H54 (cell line): ENCODE results near the gene AATK.

ENCODE experiments used
- DNase-seq: peaks from one replicate; pipeline ENCODE4 v3.0.0; 2011; ENCODE audit warnings: low spot score, mixed read lengths; ENCODE audit not compliant: insufficient read length
- FAIRE-seq: peaks from 3 replicates; lab custom pipeline; 2011; peaks lifted over from hg19 to GRCh38; lab: Jason Lieb, UNC
- POLR2A ChIP-seq: IDR thresholded peaks from 2 replicates; pipeline ENCODE4 v1.6.1; 2011; ENCODE audit warnings: low read depth, mild to moderate bottlenecking, low read length

AATK gene

DNA sequence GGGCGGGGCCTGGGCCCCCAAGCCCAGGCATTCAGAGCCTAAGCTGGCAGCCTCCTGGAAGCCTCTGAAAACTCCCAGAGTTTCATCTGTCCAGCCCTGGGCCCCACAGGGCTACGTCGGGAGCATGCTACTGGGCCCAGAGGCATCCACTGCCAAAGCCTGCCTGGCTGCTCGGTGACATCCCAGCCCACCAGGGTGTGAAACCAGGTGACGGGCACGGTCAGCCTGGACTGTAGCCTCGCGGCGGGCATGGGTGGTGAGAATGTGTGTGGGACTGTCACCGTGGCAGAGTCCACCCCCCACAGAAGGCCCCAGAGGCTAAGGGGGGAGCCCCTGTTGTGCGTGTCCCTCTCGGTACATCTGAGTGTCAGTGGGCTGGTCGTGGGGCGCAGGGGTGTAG lies 25.6 kb upstream of the AATK start:
- no peak for TF ChIP-seq POLR2A
- FAIRE-seq = no peak
- no peak for DNase-seq

DNA sequence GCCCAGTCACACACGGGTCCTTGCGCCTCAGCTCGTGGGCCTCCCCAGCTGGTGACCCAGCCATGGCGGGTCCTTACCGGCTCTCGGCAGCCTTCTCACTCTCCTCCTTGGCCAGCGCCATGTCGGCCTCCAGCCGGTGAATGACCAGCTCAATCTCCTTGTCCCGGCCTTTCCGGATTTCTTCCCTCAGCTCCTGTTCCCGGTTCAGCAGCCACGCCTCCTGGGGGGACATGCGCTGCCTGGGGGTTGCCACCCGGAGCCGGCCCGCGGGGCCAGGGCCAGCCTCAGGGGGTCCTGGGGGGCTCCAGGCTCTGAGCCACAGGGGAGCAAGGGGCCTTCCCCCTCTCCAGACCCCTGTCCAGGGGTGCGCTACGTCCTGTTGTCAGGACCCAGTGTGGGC lies 25.1 kb upstream of the AATK start:
- DNase-seq (no peak), FAIRE-seq (no peak)
- no peak for TF ChIP-seq POLR2A

DNA sequence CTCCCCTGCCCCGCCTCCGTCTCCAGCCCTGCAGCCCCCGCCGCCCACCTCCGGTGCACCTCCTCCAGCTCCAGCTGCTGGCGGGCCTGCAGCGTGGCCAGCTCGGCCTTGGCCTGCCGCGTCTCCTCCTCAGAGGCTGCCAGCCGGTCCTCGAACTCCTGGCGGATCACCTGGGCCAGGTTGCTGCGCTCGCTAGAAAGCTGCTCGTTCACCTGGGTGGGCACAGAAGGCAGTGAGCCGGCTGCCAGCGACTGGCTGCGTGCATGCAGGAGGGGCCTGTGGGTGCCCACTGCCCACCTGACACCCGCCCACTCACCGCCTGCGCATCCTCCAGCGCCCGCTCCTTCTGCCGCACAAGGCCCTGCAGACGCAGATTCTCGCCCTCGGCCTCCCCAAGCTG lies 24.6 kb upstream of the AATK start:
- DNase-seq (no peak), FAIRE-seq (no peak)
- no peak for TF ChIP-seq POLR2A

DNA sequence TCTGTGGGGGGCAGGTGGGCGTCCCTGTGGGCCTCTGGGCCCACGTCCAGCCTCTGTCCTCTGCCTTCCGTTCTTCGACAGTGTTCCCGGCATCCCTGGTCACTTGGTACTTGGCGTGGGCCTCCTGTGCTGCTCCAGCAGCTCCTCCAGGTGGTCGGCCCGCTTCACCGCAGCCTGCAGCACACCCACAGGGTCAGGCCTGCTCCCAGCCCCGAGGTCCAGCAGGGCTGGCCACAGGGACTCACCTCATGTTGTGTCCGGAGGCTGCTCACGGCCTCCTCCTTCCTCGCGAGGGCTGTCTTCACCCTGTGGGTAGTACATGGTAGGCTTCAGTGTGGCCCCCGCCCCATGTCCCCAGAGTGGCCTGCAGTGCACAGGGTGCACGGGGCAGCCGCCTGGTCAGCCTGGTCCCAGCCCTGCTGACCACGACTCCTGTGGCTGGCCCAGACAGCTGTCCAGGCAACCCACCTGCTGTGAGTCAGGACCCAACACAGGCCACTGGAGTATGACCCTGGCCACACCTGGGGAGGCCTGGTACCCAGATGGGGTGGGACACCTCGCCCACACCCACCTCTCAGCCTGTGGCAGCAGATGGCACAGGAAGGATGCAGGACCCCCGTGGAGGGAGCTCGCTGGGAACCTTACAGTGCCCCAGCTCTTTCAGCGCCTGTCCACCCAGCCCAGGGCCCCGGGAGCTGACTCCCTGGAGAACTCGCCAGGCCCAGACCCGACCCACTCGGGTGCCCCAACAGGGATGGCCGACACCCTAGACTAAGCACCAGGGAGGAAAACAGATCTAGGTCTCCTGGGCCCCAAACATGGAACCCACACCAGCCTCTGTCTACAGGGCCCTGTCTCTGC lies 23.9 kb upstream of the AATK start:
- FAIRE-seq = no peak
- DNase-seq = peak; percentile 44
- TF ChIP-seq POLR2A = no peak

DNA sequence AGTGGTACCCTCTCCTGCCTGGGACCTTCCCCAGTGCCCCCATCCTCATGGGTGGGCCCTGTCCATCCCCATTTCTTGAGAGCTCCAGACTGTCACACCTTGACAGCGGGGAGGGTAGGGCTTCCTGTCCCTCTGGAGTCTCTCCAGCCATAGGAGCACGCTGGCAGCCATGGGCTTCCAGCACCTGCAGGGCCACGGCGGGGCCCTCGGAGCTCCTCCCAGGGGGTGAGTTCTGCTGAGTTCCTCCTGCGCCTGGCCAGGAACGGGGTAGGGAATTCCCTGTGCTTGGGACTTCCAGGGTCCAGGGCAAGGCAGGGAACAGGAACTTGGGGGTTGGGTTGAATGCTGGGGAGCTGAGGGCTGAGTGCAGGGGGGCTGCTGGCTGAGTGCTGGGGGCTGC lies 23.0 kb upstream of the AATK start:
- TF ChIP-seq POLR2A = no peak
- DNase-seq (no peak), FAIRE-seq (no peak)

DNA sequence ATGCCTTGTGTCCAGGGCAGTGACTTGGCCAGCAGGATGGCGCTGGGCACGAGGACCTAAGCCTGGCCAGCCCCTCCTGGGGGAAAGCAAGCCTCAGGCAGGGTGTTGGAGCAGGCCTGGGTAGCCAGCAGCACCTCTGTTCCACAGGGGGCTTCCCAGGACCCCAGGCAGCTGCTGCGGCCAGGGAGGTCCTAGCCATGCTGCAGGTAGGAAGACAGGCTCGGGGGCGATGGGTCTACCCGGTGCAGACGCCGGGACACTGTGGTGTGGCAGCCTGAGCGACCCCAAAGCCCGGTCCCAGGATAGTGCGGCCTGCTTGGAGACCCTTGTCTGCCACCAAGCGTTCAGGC lies 22.4 kb upstream of the AATK start:
- FAIRE-seq (no peak), DNase-seq (no peak)
- no peak for TF ChIP-seq POLR2A

DNA sequence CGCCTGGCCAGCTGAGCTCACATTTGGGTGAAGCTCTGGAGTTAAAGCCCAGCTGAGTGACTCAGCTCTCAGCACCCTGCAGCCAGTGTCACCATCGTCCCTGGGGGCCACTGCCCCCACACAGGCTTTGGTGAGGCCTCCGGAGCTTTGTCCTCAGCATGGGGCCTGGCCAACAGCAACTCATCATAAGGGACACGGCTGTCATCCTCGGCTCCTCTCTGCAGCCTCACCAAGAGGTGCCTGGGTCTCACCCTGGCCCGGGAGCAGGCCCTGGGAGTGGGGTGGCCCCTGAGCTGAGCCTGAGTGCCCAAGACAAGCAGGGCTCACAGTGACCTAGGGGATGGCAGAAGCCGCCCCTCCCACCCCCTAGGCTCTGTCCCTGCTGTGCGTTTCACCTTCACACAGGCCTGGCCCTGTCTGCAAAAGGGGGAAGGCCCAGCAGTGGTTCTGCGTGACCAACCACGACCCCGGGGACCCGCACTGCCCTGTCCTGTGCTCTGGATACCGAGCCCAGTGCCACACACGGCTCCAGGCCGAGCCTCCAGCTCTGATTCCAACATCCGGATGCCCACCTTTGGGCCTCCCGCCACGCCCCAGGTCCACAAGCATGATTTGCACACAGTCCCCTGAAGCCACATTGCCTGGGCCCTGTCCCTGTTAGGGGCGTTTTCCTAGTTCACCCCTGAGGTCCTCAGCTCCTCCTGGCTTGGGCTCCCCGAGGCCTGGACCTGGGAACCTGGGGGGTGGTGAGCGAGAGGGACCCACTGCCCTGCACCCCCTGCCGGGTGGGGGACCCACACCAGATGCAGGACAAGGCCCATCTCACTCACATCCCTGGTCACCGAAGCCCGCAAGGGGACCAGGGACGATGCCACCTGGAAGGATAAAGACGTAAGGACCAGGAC lies 21.8 kb upstream of the AATK start:
- no peak for DNase-seq
- FAIRE-seq = no peak
- no peak for TF ChIP-seq POLR2A

DNA sequence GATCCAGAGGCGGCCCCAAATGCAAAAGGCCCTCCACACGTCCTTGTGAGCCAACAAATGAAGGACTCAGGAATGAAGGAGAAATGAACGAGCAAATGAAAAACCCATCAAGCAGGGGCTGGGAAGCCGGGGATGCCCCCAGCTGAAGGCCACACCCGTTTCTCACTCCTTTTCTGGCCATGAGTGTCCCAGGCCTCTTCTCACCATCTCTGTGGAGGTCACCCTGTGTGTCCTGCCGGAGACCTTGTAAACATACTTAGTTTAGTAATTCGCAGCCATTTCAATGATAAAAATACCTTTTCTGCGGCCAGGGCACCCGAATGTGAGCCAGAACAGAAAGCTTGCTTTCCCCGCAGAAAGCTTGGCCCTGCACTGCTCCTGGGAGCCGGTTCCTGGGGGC lies 21.1 kb upstream of the AATK start:
- no peak for FAIRE-seq
- DNase-seq = no peak
- TF ChIP-seq POLR2A = no peak

DNA sequence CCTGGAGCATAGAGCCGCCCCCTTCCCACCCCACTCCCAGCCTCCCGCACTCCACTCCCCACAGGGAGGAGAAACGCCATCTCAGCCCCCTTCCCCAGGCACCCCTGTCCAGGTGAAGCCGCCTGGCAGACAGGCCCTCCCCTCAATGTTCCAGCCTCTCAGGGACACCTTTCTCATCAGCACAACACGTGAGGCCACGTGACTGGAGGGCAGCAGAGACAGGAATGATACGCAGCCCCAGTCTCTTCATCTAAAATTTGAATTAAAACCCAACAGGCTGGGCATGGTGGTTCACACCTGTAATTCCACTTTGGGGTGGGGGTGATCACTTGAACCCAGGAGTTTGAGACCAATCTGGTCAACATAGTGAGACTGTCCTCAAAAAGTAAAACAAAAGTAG lies 20.2 kb upstream of the AATK start:
- DNase-seq (no peak), FAIRE-seq (no peak)
- TF ChIP-seq POLR2A = no peak

DNA sequence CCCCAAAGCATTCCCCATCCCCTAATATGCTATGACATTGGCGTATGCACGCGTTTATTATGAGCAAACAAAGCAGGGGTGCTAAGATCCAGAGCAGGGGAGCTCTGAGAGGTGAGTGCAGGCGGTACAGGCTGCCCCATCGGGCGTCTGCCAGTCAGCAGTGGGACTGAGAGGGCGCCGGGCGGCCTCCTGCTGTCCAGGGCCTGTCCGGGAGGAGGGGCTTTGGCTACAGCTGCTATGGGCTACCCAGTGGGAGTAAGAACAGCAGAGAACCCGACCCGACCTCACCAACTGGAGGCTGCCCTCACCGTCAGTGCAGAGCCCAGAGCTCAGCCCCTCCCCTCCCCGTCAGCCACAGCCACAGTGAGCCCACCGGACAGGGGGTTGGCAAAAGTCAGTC lies 18.5 kb upstream of the AATK start:
- no peak for TF ChIP-seq POLR2A
- DNase-seq = no peak
- FAIRE-seq = no peak

DNA sequence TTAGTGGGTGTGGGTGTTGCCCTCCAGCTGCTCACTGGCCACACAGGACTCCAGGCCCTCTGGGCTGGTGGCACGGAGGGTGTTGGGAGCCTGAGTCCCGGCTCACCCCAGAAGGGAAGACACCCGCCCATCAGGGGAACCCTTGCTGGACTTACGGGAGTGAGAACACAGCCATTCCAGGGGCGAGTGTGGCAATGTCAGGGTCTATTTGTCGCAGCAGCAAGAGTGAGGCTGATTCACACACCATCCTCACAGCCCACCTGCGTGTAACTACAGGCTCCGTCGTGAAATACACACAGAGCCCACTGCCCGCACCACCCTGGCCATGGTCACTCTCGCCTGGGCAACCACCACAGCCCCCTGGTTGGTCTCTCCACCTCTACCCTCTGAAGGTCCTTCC lies 17.8 kb upstream of the AATK start:
- FAIRE-seq (no peak), DNase-seq (no peak)
- TF ChIP-seq POLR2A = no peak

DNA sequence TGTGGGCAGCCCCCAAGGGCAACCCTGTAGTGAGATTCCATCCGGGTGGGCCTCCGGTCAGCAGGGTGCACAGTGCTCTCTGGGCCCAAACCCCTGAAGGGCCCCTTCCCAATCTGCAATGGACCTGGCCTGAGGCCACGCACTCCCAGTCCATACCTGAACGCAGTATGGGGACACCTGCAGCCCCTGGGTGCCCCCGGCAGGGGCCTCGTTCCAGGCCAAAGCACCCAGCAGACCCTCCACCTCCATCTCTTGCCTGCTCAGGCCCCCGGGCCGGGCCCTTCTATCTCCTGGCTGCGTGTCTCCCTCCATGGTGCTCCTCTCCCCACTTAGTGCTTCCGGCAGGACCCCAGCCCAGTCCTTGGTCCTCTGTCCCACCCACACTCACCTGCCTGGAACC lies 17.3 kb upstream of the AATK start:
- TF ChIP-seq POLR2A = no peak
- no peak for DNase-seq
- FAIRE-seq = no peak

DNA sequence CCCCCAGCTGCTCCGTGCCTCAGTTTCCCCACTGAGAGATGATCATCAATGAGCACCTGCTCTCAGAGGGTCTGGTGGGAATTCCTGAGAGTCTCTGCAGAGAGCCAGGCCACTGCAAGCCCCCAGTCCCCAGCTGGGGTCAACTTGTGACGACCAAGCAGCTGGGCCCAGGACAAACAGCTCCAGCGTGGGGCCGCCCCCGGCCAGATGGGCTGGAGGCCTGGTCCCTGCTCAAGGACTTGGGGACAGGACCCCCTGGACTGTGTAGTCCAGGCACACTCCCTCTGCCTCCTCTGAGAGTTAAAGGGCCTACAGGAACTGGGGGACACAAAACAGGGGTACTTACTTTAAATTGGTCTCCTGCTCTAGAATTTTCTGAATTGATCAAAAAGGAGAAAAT lies 16.6 kb upstream of the AATK start:
- no peak for FAIRE-seq
- TF ChIP-seq POLR2A = no peak
- DNase-seq = no peak

DNA sequence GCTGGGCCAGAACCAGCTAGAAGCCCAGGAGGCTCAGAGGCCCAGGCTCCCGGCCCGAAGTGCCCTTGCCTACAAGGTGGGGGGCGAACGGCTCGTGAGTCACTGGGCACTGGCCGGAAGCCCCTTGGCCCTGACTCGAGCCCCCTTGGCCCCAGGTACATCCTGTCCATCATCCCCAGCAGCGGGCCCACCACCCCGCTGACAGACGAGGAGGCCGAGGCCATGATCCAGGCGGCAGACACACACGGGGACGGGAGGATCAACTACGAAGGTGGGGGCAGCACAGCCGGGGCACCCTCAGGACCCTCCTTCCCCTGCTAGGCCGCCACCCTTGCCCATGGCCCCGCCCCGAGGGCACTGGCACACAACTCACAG lies 15.8 kb upstream of the AATK start:
- FAIRE-seq (no peak), DNase-seq (no peak)
- TF ChIP-seq POLR2A = no peak
